ENCODE measurements around the gene PPP1R12A.
"Not testable (repeated sequence)": the region's sequence is repeated elsewhere in the genome, so short reads cannot be mapped to it uniquely, and the experiment has no call there.

The PPP1R12A gene

GRCh38 chr12:79954037-79954610, 19.2 kb upstream of the PPP1R12A start:
- no peak for DNase-seq
- TF ChIP-seq POLR2A (IDR thresholded peaks at IDR 0.05; ENCODE audit: low read length): no peak
- no peak for TF ChIP-seq GATA1 (IDR thresholded peaks at IDR 0.05; ENCODE audit: low read depth, low read length)

- no peak for DNase-seq
- no peak for TF ChIP-seq GATA1 (IDR thresholded peaks at IDR 0.05; ENCODE audit: low read depth, low read length)
- no peak for TF ChIP-seq POLR2A (IDR thresholded peaks at IDR 0.05; ENCODE audit: low read length)
Observed at GRCh38 chr12:79949098-79949497, 14.2 kb upstream of the PPP1R12A start.

DNA sequence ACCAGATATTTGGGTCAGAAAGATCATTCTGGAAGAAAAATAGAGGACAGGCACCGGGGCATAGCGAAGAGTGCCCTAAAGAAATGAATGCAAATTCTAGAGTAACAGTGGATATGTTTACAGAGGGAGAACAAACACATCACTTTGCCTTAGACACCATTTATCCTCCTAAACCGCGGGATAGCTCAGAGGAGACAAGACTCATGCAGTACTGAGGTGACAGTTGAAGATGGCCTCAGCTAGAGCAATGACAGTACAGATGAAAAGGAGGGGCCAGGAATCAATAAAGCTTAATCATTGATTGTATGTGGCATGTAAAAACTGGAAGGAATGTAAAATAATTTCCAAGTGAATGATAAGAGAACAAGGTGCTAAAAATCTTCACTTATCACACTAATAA, 10.5 kb upstream of the PPP1R12A start:
- DNase-seq: no peak
- no peak for TF ChIP-seq GATA1 (IDR thresholded peaks at IDR 0.05; ENCODE audit: low read depth, low read length)
- TF ChIP-seq POLR2A (IDR thresholded peaks at IDR 0.05; ENCODE audit: low read length): no peak

DNA sequence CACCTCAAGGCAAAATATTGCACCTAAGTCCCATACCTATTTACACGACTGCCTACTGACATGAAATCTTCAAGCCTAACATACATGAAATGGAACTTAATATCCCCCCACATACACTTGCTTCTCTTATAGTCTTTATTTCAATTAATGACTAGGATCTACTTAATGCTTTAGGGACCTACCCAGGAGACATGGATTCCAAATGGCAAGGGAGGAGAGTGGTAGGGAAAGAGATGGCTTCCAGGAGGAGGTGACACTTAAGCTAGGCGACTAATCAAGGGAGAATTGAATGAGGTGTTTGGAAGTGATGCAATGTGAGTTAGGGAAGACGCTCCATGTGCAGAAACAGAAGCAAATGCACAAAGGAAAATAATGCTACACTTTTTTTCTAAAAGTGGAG, 9.7 kb upstream of the PPP1R12A start:
- TF ChIP-seq POLR2A (IDR thresholded peaks at IDR 0.05; ENCODE audit: low read length): no peak
- TF ChIP-seq GATA1 (IDR thresholded peaks at IDR 0.05; ENCODE audit: low read depth, low read length): no peak
- DNase-seq: no peak

GRCh38 chr12:79942846-79943245, 7.9 kb upstream of the PPP1R12A start:
- DNase-seq: not testable (repeated sequence)

DNA sequence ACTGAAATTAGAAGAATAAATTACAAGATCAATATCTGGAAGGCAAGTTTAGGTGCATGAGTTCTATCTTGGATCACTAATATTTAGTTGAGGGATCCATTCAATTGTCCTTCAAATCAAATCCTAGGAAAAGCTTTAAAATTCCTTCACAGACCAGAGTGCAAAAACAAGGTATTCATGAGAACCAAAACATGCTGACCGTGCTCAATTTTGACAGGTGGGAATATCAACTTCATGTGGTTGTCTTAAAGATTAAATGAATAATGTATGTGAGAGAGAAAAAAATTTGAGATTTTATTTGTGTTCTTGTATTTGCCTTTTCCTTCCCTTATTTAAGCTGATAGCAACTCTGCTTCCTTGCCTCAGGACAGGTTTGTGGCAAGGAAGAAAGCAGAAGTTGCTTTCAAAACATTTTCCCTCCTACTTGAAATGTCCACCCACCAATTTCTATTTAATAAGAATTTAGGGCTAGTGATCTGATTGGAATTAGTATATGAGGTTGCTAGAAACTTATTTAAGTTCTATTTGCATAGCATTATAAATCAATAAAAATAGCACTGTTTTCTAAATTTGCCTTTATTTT, 4.9 kb upstream of the PPP1R12A start:
- TF ChIP-seq POLR2A (IDR thresholded peaks at IDR 0.05; ENCODE audit: low read length) (no peak), GATA1 (IDR thresholded peaks at IDR 0.05; ENCODE audit: low read depth, low read length) (no peak)
- no peak for DNase-seq

GRCh38 chr12:79938843-79939242, 3.9 kb upstream of the PPP1R12A start:
- peak; percentile 8 to 14 for DNase-seq
- TF ChIP-seq GATA1 (IDR thresholded peaks at IDR 0.05; ENCODE audit: low read depth, low read length) (no peak), POLR2A (IDR thresholded peaks at IDR 0.05; ENCODE audit: low read length) (no peak)

DNA sequence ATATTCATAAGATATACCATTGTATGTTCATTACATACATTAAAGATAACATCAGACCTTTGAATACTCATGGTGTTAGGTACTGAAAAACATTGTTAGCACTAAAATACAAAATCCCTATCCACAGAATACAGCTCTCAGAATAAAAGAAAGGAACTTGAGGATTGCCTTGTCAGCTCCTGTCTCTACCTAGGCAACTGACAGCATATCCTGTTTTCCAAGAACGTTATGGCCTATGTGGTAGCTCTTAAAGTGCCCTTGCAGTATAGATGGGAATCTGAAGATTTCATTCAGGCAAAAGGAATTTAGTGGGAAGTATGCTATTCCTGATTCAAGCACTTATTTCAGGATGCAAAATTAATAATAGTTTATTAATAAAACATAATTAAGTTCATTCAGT, 1.8 kb upstream of the PPP1R12A start:
- peak in 1 of 2 experiments; percentile 26 for DNase-seq
- TF ChIP-seq GATA1 (IDR thresholded peaks at IDR 0.05; ENCODE audit: low read depth, low read length) (no peak), POLR2A (IDR thresholded peaks at IDR 0.05; ENCODE audit: low read length) (no peak)

- peak in 1 of 2 experiments; percentile 51 for DNase-seq
- TF ChIP-seq POLR2A (IDR thresholded peaks at IDR 0.05; ENCODE audit: low read length): no peak
- TF ChIP-seq GATA1 (IDR thresholded peaks at IDR 0.05; ENCODE audit: low read depth, low read length): no peak
Observed at GRCh38 chr12:79935624-79936345, 888 bp upstream of the PPP1R12A start.

DNA sequence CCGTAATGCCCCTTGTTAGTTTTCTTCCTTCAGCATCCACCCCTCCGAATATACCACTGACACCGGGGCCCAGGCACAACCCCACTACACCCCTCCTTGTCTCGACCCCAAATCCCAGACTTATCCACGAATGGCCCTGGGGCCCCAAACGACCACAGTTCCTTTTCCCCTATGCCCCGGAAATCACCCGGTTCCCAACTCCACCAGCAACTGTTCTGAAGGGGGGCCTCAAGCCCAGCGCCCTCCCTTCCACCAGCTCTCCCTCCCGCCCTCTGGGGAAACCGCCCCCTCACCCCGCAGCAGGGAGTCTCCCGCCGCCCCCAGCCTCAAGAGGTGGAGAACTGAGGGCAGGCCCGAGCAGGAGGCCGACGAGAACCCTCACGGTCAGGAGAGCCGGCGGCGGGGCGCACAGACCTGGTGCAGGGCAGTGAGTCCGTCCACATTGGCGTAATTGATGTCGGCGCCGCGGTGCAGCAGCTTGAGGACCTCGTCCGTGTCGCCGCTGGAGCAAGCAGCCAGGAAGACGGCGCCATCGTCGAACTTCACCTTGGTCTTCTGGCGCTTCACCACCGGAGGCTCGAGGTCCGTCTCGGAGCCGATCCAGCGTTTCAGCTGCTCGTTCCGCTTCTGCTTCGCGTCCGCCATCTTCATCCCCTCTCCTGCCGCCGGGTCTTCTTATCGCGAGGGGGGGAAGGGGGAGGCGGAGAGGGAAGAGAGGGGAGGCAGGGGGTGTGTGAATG, 446 bp downstream of the PPP1R12A start:
- peak; percentile 76 to 86 for DNase-seq
- TF ChIP-seq POLR2A (IDR thresholded peaks at IDR 0.05; ENCODE audit: low read length) (no peak), GATA1 (IDR thresholded peaks at IDR 0.05; ENCODE audit: low read depth, low read length) (no peak)

DNA sequence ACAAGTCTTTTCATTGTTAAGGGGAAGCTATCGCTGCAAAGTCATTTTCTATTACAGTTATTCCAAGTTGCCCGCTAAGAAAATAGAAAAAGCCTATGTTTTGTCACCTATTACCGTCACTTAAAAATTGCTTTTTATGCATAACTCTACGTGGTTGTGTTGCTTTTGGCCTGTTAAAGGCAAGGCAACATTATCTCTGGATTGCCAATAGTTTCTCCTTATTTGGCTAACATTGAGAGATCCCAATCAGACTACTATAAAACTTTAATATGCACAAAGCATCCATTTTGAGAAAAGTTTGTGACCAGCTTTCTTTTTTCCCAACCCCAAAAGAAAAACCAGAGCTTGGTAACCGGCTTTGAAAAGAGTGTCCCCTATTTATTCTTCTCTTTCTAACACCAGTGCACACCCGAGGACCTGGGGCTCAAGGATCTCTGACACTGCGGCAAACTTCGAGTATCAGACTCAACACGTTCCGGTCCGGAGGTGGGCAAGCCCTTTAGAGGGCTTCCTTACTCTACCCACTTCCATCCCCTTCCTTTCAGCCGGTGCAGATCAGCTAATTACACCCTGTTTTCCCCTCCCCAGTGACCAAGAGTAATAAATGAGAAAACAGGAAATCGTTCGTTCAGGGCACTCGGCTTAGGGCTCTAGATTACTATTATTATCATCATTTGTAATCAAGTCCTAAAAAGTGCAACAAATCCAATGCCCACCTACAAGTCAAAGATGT, 1.2 kb downstream of the PPP1R12A start:
- TF ChIP-seq GATA1 (IDR thresholded peaks at IDR 0.05; ENCODE audit: low read depth, low read length) (no peak), POLR2A (IDR thresholded peaks at IDR 0.05; ENCODE audit: low read length) (no peak)
- DNase-seq: peak; percentile 69 to 76

GRCh38 chr12:79933043-79933442, 1.9 kb downstream of the PPP1R12A start:
- no peak for DNase-seq
- TF ChIP-seq GATA1 (IDR thresholded peaks at IDR 0.05; ENCODE audit: low read depth, low read length): no peak
- TF ChIP-seq POLR2A (IDR thresholded peaks at IDR 0.05; ENCODE audit: low read length): no peak

GRCh38 chr12:79932357-79932756, 2.5 kb downstream of the PPP1R12A start:
- DNase-seq: peak; percentile 64
- TF ChIP-seq POLR2A (IDR thresholded peaks at IDR 0.05; ENCODE audit: low read length): no peak
- no peak for TF ChIP-seq GATA1 (IDR thresholded peaks at IDR 0.05; ENCODE audit: low read depth, low read length)

GRCh38 chr12:79929065-79929464, 5.8 kb downstream of the PPP1R12A start:
- no peak for TF ChIP-seq GATA1 (IDR thresholded peaks at IDR 0.05; ENCODE audit: low read depth, low read length)
- no peak for TF ChIP-seq POLR2A (IDR thresholded peaks at IDR 0.05; ENCODE audit: low read length)

More at GRCh38 chr12:79929065-79929464, 5.8 kb downstream of the PPP1R12A start:
- no peak for DNase-seq
